PC-3 (cell line): ENCODE measurements around the gene AIMP1. TPM values are rescaled to one million over a fixed set of nuclear protein-coding genes. Genes with fewer than 3 reads are reported as not detected.
"Not testable (repeated sequence)": the region's sequence is repeated elsewhere in the genome, so short reads cannot be mapped to it uniquely, and the experiment has no call there.

Source experiments
- ATAC-seq: fragments of 200-7000 bp; cut with Tn5 transposase; 2 replicates; pipeline ENCODE4 v1.9.1; 2020; ENCODE audit warnings: mild to moderate bottlenecking, moderate library complexity
- BruUV-seq: library from RNA; stranded (reverse); fragments of 400-500 nt; replicated peaks from 2 replicates; lab custom pipeline; 2021; lab: Mats Ljungman, UMichigan
- CTCF ChIA-PET: fragments of 300-600 bp; sonication (Branson Sonifier 250); formaldehyde crosslinking; loops from one replicate; lab custom pipeline; 2022; ENCODE audit warnings: antibody characterized with exemption; lab: Charles Lee
- POLR2A ChIA-PET: fragments of 300-600 bp; sonication (Branson Sonifier 250); formaldehyde crosslinking; loops from one replicate; lab custom pipeline; 2022; ENCODE audit warnings: antibody characterized with exemption; ENCODE audit not compliant: unreplicated experiment; lab: Charles Lee
- DNase-seq: peaks from one replicate; pipeline ENCODE4 v3.0.0-alpha.2; 2015
- H2AFZ ChIP-seq: fragments of 300-600 bp; sonication (generic); 2 replicates; pipeline ENCODE4 v1.6.0; 2016; ENCODE audit warnings: antibody characterized with exemption, low read length
- H3F3A ChIP-seq: fragments of 300-600 bp; sonication (generic); one replicate; pipeline ENCODE4 v1.6.0; 2017; ENCODE audit warnings: antibody characterized with exemption, low read length, control low read depth, mild to moderate bottlenecking; ENCODE audit not compliant: unreplicated experiment
- H3K27ac ChIP-seq: fragments of 300-600 bp; sonication (generic); 2 replicates; pipeline ENCODE4 v1.5.1; 2016; ENCODE audit warnings: mild to moderate bottlenecking, low read length
- H3K27me3 ChIP-seq: fragments of 300-600 bp; sonication (generic); 2 replicates; pipeline ENCODE4 v1.6.1; 2016; ENCODE audit warnings: low read length, mixed read lengths
- H3K36me3 ChIP-seq: fragments of 300-600 bp; sonication (generic); 2 replicates; pipeline ENCODE4 v1.6.1; 2016; ENCODE audit warnings: low read depth, mixed run types, low read length, mixed read lengths
- H3K4me1 ChIP-seq: fragments of 300-600 bp; sonication (generic); 2 replicates; pipeline ENCODE4 v1.5.1; 2016; ENCODE audit warnings: low read length; ENCODE audit not compliant: insufficient read depth
- H3K4me2 ChIP-seq: fragments of 300-600 bp; sonication (generic); 2 replicates; pipeline ENCODE4 v1.6.0; 2016; ENCODE audit warnings: low read length
- H3K4me3 ChIP-seq: fragments of 300-600 bp; sonication (generic); 2 replicates; pipeline ENCODE4 v1.5.1; 2016; ENCODE audit warnings: mild to moderate bottlenecking, low read length, mixed read lengths
- H3K79me2 ChIP-seq: fragments of 300-600 bp; sonication (generic); 2 replicates; pipeline ENCODE4 v1.6.1; 2017; ENCODE audit warnings: low read length, mixed read lengths
- H3K9ac ChIP-seq: fragments of 300-600 bp; sonication (generic); 2 replicates; pipeline ENCODE4 v1.6.0; 2016; ENCODE audit warnings: mild to moderate bottlenecking, low read length
- H3K9me2 ChIP-seq: fragments of 300-600 bp; sonication (generic); replicated peaks from 2 replicates; pipeline ENCODE4 v1.6.1; 2016; ENCODE audit warnings: mixed run types, low read length, mixed read lengths
- H3K9me3 ChIP-seq: fragments of 300-600 bp; sonication (generic); 2 replicates; pipeline ENCODE4 v1.6.1; 2016; ENCODE audit warnings: low read length, mixed read lengths
- H4K20me1 ChIP-seq: fragments of 300-600 bp; sonication (generic); 2 replicates; pipeline ENCODE4 v1.6.1; 2016; ENCODE audit warnings: low read length, mixed read lengths
- CTCF ChIP-seq: fragments of 300-600 bp; sonication (generic); conservative IDR thresholded peaks from 2 replicates; pipeline ENCODE4 v1.5.1; 2017; ENCODE audit warnings: antibody characterized with exemption, low read depth, mild to moderate bottlenecking, low read length
- EZH2 ChIP-seq: fragments of 300-600 bp; sonication (generic); IDR thresholded peaks from one replicate; pipeline ENCODE4 v1.6.1; 2017; ENCODE audit warnings: antibody characterized with exemption, mild to moderate bottlenecking, low read length; ENCODE audit not compliant: unreplicated experiment
- EZH2phosphoT487 ChIP-seq: fragments of 300-600 bp; sonication (generic); IDR thresholded peaks from 2 replicates; pipeline ENCODE4 v1.6.1; 2018; ENCODE audit warnings: mild to moderate bottlenecking, antibody characterized with exemption, low read length, borderline replicate concordance
- intact Hi-C: fragments of 100-400 bp; cut with micrococcal nuclease; formaldehyde crosslinking; loops from 2 replicates; pipeline ENCODE4 v1.9.0; 2023
- total RNA-seq: library from RNA; depleted of rRNA; stranded (reverse); fragments of >200 nt; gene quantifications from 2 replicates; pipeline ENCODE4 v1.2.3, GENCODE V29; 2014; rRNA removed

Gene AIMP1
- total RNA-seq, 1 experiment from 2014 or later = 15.9 TPM

DNA sequence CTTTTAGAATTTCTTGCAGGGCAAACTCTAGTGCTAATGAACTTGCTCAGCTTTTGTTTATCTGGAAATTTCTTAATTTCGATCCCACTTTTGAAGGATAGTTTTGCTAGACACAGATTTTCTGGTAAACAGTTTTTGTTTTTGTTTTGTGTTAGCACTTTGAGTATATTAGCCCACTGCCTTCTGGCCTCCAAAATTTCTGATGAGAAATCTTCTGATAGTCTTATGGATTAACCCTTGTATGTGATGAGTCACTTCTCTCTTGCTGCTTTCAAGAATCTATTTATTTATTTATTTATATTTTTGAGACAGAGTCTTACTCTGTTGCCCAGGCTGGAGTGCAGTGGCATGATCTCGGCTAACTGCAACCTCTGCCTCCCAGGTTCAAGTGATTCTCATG lies 79.2 kb downstream of the AIMP1 start:
- POLR2A ChIA-PET = no interaction called here
- H3F3A ChIP-seq = no peaks in the 10 kb centered on the region
- no peaks in the 10 kb centered on the region for H3K9me2 ChIP-seq
- no peaks in the 10 kb centered on the region for H3K79me2 ChIP-seq
- no peak for ATAC-seq
- H3K36me3 ChIP-seq = no peaks in the 10 kb centered on the region
- H3K4me3 ChIP-seq = no peak overlapping the region
- no peaks in the 10 kb centered on the region for H3K4me1 ChIP-seq
- H4K20me1 ChIP-seq = no peaks in the 10 kb centered on the region
- no peak overlapping the region for H2AFZ ChIP-seq
- TF ChIP-seq EZH2 = no peak
- no peak for TF ChIP-seq EZH2phosphoT487
- TF ChIP-seq CTCF = no peak
- H3K4me2 ChIP-seq = no peak overlapping the region
- no peak overlapping the region for H3K9ac ChIP-seq
- DNase-seq = no peak
- intact Hi-C loops = no loop called here
- no peak overlapping the region for H3K27ac ChIP-seq
- CTCF ChIA-PET = no interaction called here
- H3K27me3 ChIP-seq = no peaks in the 10 kb centered on the region
- 0 out of 2 replicates have a peak, but pooled peaks cover 3% of the 10 kb centered on the region for H3K9me3 ChIP-seq
- no TSS peak for BruUV-seq

GRCh38 chr4:106398898-106399297 lies 82.5 kb downstream of the AIMP1 start:
- H3K4me2 ChIP-seq, H4K20me1 ChIP-seq, H3F3A ChIP-seq, H3K27ac ChIP-seq, DNase-seq, intact Hi-C loops, H3K4me3 ChIP-seq, H3K9me2 ChIP-seq, H3K79me2 ChIP-seq, H3K9ac ChIP-seq, ATAC-seq, H3K27me3 ChIP-seq, H3K9me3 ChIP-seq, H3K4me1 ChIP-seq, H2AFZ ChIP-seq, H3K36me3 ChIP-seq, CTCF ChIA-PET, POLR2A ChIA-PET, BruUV-seq: not testable (repeated sequence)

Other genes starting within 250 kb of the AIMP1 start
- gene TBCK, start 341 bp upstream of the AIMP1 start, total RNA-seq = 7.6 and 10.1 TPM in 2 replicates
- 0.22 TPM in 1 of 2 replicates, not detected in the other for gene GIMD1, start 52.2 kb downstream of the AIMP1 start, total RNA-seq